ENCODE measurements around the gene DTWD2. TPM values are rescaled to one million over a fixed set of nuclear protein-coding genes. Genes with fewer than 3 reads are reported as not detected.
"Not testable (repeated sequence)": the region's sequence is repeated elsewhere in the genome, so short reads cannot be mapped to it uniquely, and the experiment has no call there.

The DTWD2 gene
- total and polyA plus RNA-seq, 7 donors = 2.4 to 10.4 (median 5.3) TPM

DNA sequence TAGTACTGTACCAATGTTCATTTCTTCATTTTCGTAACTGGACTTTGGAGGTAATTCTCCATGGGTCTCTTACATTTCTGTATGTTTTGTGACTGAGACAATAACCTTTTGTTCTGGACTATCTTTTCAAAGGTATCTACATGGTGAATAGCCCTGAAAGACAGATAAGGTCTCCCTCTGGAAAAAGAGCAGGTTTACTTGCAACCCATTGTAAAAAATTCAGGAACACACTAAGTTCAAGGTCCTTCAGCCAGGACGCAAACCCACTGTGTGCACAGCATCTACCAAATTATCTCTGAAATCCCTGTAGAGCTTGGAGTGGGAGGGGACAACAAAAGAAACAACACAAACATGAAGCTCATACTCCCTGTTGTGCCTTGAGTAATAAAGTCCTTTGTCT, 8.3 kb downstream of the DTWD2 start:
- Histone ChIP-seq H3K9me3 (no peaks in the 10 kb centered on the region), H3K4me3 (no peak overlapping the region), H3K27ac (no peak overlapping the region), H3K36me3 (no peaks in the 10 kb centered on the region), H3K27me3 (no peaks in the 10 kb centered on the region), H3K4me1 (no peaks in the 10 kb centered on the region)
- intact Hi-C loops (cut with DNase I) = no loop called here
- no peak for TF ChIP-seq POLR2AphosphoS5 (IDR thresholded peaks at IDR 0.05)
- no peak for TF ChIP-seq POLR2A (IDR thresholded peaks at IDR 0.05)
- TF ChIP-seq, protein P1, sequence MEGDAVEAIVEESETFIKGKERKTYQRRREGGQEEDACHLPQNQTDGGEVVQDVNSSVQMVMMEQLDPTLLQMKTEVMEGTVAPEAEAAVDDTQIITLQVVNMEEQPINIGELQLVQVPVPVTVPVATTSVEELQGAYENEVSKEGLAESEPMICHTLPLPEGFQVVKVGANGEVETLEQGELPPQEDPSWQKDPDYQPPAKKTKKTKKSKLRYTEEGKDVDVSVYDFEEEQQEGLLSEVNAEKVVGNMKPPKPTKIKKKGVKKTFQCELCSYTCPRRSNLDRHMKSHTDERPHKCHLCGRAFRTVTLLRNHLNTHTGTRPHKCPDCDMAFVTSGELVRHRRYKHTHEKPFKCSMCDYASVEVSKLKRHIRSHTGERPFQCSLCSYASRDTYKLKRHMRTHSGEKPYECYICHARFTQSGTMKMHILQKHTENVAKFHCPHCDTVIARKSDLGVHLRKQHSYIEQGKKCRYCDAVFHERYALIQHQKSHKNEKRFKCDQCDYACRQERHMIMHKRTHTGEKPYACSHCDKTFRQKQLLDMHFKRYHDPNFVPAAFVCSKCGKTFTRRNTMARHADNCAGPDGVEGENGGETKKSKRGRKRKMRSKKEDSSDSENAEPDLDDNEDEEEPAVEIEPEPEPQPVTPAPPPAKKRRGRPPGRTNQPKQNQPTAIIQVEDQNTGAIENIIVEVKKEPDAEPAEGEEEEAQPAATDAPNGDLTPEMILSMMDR (IDR thresholded peaks at IDR 0.05) = no peak
- no peak for TF ChIP-seq EP300 (IDR thresholded peaks at IDR 0.05)
- 81 to 87% methylated on average over 2 of the region's 2 CpGs for WGBS, 2 donors
- no peak for DNase-seq

DNA sequence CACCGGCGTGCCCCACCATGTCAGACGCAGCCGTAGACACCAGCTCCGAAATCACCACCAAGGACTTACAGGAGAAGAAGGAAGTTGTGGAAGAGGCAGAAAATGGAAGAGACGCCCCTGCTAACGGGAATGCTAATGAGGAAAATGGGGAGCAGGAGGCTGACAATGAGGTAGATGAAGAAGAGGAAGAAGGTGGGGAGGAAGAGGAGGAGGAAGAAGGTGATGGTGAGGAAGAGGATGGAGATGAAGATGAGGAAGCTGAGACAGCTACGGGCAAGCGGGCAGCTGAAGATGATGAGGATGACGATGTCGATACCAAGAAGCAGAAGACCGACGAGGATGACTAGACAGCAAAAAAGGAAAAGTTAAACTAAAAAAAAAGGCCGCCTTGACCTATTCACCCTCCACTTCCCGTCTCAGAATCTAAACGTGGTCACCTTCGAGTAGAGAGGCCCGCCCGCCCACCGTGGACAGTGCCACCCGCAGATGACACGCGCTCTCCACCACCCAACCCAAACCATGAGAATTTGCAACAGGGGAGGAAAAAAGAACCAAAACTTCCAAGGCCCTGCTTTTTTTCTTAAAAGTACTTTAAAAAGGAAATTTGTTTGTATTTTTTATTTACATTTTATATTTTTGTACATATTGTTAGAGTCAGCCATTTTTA, 14.4 kb downstream of the DTWD2 start:
- H3K36me3 ChIP-seq; H3K4me3 ChIP-seq; H3K4me1 ChIP-seq; H3K27me3 ChIP-seq; H3K9me3 ChIP-seq; H3K27ac ChIP-seq; intact Hi-C loops (cut with DNase I); DNase-seq: not testable (repeated sequence)
- WGBS, 2 donors = 94 to 98% methylated on average over 23 of the region's 23 CpGs

DNA sequence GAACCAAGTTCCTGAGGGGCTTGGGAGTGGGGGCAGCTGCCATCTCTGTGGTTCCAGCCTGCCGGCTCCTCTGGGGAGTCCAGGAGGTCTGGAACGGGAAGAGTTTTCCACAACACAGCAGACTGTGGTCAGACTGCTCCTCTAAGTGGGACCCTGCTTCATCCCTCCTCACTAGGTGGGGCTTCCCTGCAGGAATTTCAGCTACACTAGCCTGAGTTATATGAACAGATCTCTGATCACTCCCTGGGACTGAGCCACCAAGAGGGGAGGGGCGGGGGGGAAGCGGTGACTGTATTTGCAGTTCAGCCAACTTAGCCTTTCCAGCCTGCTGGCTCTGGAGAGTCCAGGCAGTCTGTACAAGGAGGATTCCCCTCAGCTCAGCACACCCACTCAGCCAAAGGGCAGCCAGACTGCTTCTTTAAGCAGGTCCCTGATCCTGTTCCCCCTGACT, 19.4 kb downstream of the DTWD2 start:
- intact Hi-C loops (cut with DNase I) = no loop called here
- TF ChIP-seq, protein P1 (IDR thresholded peaks at IDR 0.05) = no peak
- no peak for TF ChIP-seq POLR2AphosphoS5 (IDR thresholded peaks at IDR 0.05)
- no peak for TF ChIP-seq POLR2A (IDR thresholded peaks at IDR 0.05)
- TF ChIP-seq EP300 (IDR thresholded peaks at IDR 0.05) = no peak
- Histone ChIP-seq H3K27ac (no peak overlapping the region), H3K4me3 (no peak overlapping the region), H3K36me3 (no peaks in the 10 kb centered on the region), H3K4me1 (peaks cover 0 to 5% (median 0%) of the 10 kb centered on the region in 4 donors), H3K9me3 (no peaks in the 10 kb centered on the region), H3K27me3 (no peaks in the 10 kb centered on the region)
- WGBS, 2 donors = 85 to 92% methylated on average over 4 of the region's 4 CpGs
- DNase-seq = no peak

DNA sequence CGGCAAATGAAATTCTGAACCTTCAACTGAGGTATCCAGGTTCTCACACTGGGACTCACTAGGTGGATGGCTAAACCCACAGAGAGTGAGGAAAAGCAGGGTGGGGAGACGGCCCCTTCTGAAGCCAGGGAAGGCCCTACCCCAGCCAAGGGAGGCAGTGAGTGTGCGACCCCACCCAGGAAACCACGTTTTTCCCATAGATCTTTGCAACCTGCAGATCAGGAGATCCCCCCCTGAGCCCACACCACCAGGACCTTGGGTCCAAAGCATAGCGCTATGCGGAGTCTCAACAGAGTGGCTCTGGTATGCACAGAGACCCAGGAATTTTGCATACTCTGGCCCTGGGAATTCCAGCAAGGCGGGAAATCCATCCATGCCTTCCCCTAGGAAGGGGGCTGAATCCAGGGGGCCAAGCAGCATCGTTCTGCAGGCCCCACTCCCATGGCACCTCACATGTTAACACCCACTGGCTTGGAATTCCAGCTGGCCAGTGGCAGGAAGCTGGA, 19.9 kb downstream of the DTWD2 start:
- H3K9me3 ChIP-seq = no peaks in the 10 kb centered on the region
- intact Hi-C loops (cut with DNase I) = no loop called here
- H3K4me1 ChIP-seq = peaks cover 0 to 5% (median 0%) of the 10 kb centered on the region in 4 donors
- TF ChIP-seq POLR2A (IDR thresholded peaks at IDR 0.05) = no peak
- no peak for TF ChIP-seq EP300 (IDR thresholded peaks at IDR 0.05)
- TF ChIP-seq POLR2AphosphoS5 (IDR thresholded peaks at IDR 0.05) = no peak
- TF ChIP-seq, protein P1 (IDR thresholded peaks at IDR 0.05) = no peak
- no peak overlapping the region for H3K4me3 ChIP-seq
- DNase-seq = no peak
- WGBS, 2 donors = 87 to 92% methylated on average over 8 of the region's 8 CpGs
- H3K27ac ChIP-seq = no peak overlapping the region
- H3K36me3 ChIP-seq = no peaks in the 10 kb centered on the region
- no peaks in the 10 kb centered on the region for H3K27me3 ChIP-seq

DNA sequence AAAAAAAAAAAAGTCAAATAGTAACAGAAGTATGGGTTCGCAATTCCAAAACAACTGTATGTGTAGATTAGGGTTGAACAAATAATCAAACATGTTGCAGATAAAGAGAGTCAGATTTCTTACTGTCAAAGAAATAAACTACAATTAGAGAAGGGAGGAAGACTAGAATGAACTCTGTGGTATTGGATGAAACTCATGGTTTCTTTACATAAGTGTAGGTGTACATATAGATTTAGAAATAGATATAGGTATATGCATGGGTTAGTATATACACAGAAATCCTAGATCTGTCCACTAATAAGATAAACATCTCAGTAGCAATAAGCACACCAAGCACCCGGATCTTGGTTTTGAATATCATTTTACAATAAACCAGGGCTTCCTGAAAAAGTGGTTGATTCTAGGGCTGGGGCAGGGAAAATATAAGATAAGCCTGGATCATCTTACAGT, 21.3 kb downstream of the DTWD2 start:
- 92 to 94% methylated on average over 2 of the region's 2 CpGs for WGBS, 2 donors
- H3K4me1 ChIP-seq = peaks cover 0 to 5% (median 0%) of the 10 kb centered on the region in 4 donors

More for the DNA sequence above, 21.3 kb downstream of the DTWD2 start:
- Histone ChIP-seq H3K36me3 (no peaks in the 10 kb centered on the region), H3K27ac (no peak overlapping the region), H3K4me3 (no peak overlapping the region), H3K9me3 (no peaks in the 10 kb centered on the region), H3K27me3 (no peaks in the 10 kb centered on the region)
- DNase-seq = no peak
- intact Hi-C loops (cut with DNase I) = no loop called here
- TF ChIP-seq POLR2A (IDR thresholded peaks at IDR 0.05) = no peak
- no peak for TF ChIP-seq POLR2AphosphoS5 (IDR thresholded peaks at IDR 0.05)
- no peak for TF ChIP-seq EP300 (IDR thresholded peaks at IDR 0.05)
- TF ChIP-seq, protein P1 (IDR thresholded peaks at IDR 0.05) = no peak
